Panc1 (cell line): ENCODE results near the gene SPECC1L.

ENCODE experiments used
- POLR2AphosphoS5 ChIP-seq: IDR thresholded peaks from 2 replicates; pipeline ENCODE4 v1.6.1; 2012; ENCODE audit warnings: mild to moderate bottlenecking, low read depth, low read length, moderate library complexity
- TF ChIP-seq, protein P1 (sequence below): fragments of 450-650 bp; IDR thresholded peaks from 2 replicates; pipeline ENCODE4 v1.5.1; 2017; ENCODE audit warnings: mild to moderate bottlenecking
- TF ChIP-seq, protein P2 (sequence below), 2 experiments: IDR thresholded peaks; 2 replicates each; pipeline ENCODE4 v1.6.1; 2011 to 2012; ENCODE audit warnings: low read depth in 2 of 2, control low read depth in 1 of 2, low read length in 1 of 2, mild to moderate bottlenecking in 1 of 2, moderate library complexity in 1 of 2; ENCODE audit not compliant: insufficient read depth in 1 of 2

DNA sequence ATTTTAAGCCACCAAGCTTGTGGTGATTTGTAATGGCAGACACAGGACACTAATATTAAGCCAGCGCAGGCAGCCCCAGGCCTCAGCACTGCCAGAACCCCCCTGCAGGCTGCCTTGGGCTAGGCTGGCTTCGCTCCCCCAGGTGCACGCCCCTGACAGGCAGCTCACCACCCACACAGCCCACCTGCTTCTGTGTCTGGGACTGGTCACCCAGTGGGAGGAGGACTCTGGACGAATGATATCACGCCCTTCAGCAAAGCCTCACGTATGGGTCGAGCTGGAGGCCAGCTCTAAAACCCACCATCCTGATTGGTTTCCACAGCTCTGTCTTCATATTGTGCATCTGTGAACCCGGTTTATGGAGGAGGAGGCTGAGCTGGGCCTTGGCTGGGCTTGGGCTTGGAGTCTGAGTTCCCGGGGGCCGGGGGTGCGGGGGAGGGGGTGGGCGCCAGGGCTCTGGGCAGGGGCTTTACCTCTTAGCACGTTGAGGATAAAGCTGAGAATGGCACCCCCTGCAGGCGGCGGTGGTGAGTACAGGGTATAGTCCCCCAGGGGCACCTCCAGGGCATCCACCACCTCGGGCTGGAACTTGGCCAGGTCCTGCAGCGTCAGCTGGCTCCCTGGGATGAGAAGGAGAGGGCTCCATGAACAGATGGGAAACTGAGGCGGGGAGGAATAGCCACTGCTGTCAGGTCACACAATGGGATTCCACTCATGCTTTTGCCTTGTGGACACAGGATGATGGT lies 39.5 kb upstream of the SPECC1L start:
- TF ChIP-seq, protein P1, sequence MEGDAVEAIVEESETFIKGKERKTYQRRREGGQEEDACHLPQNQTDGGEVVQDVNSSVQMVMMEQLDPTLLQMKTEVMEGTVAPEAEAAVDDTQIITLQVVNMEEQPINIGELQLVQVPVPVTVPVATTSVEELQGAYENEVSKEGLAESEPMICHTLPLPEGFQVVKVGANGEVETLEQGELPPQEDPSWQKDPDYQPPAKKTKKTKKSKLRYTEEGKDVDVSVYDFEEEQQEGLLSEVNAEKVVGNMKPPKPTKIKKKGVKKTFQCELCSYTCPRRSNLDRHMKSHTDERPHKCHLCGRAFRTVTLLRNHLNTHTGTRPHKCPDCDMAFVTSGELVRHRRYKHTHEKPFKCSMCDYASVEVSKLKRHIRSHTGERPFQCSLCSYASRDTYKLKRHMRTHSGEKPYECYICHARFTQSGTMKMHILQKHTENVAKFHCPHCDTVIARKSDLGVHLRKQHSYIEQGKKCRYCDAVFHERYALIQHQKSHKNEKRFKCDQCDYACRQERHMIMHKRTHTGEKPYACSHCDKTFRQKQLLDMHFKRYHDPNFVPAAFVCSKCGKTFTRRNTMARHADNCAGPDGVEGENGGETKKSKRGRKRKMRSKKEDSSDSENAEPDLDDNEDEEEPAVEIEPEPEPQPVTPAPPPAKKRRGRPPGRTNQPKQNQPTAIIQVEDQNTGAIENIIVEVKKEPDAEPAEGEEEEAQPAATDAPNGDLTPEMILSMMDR, result no peak; the same call in 1 of the 2 replicates
- TF ChIP-seq POLR2AphosphoS5, result no peak
- TF ChIP-seq, protein P2, sequence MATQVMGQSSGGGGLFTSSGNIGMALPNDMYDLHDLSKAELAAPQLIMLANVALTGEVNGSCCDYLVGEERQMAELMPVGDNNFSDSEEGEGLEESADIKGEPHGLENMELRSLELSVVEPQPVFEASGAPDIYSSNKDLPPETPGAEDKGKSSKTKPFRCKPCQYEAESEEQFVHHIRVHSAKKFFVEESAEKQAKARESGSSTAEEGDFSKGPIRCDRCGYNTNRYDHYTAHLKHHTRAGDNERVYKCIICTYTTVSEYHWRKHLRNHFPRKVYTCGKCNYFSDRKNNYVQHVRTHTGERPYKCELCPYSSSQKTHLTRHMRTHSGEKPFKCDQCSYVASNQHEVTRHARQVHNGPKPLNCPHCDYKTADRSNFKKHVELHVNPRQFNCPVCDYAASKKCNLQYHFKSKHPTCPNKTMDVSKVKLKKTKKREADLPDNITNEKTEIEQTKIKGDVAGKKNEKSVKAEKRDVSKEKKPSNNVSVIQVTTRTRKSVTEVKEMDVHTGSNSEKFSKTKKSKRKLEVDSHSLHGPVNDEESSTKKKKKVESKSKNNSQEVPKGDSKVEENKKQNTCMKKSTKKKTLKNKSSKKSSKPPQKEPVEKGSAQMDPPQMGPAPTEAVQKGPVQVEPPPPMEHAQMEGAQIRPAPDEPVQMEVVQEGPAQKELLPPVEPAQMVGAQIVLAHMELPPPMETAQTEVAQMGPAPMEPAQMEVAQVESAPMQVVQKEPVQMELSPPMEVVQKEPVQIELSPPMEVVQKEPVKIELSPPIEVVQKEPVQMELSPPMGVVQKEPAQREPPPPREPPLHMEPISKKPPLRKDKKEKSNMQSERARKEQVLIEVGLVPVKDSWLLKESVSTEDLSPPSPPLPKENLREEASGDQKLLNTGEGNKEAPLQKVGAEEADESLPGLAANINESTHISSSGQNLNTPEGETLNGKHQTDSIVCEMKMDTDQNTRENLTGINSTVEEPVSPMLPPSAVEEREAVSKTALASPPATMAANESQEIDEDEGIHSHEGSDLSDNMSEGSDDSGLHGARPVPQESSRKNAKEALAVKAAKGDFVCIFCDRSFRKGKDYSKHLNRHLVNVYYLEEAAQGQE (IDR thresholded peaks at IDR 0.05; ENCODE audit: insufficient read depth in 1 of 2, low read depth in 2 of 2, low read length in 1 of 2), result no peak
